AG04449 (cell line): Measurements from ENCODE around the gene LRRFIP1.

Experiments
- CTCF ChIA-PET: fragments of 350-600 bp; formaldehyde crosslinking; extraction: SDS; loops from one replicate; lab custom pipeline; 2021; ENCODE audit warnings: antibody characterized with exemption; lab: Yijun Ruan, JAX
- POLR2A ChIA-PET: fragments of 400-600, 350-600 bp; formaldehyde crosslinking; extraction: SDS; loops from one replicate; lab custom pipeline; 2020; ENCODE audit warnings: antibody characterized with exemption, inconsistent platforms; lab: Yijun Ruan, JAX
- DNase-seq: peaks from one replicate; pipeline ENCODE4 v3.0.0-alpha.2; 2010; ENCODE audit warnings: low read depth, low spot score
- H3K4me3 ChIP-seq: 2 replicates; pipeline ENCODE4 v1.5.1; 2011; ENCODE audit warnings: low read depth, mild to moderate bottlenecking, control low read depth, low read length
- CTCF ChIP-seq: IDR thresholded peaks from one replicate; pipeline ENCODE4 v1.5.1; 2011; ENCODE audit warnings: mild to moderate bottlenecking, moderate library complexity, low read length, control low read depth, inconsistent platforms; ENCODE audit not compliant: insufficient read depth; ENCODE audit errors: missing control alignments

LRRFIP1 gene

GRCh38 chr2:237731663-237732062 lies 104.3 kb downstream of the LRRFIP1 start:
- H3K4me3 ChIP-seq: no peak overlapping the region
- ChIA-PET POLR2A (no interaction called here), CTCF (interaction anchor here (0.8 to 10.5 kb wide), 5 partner anchors 10 to 150 kb away, joined by 3 to 134 read pairs (median 4); no protein-coding TSS in a partner anchor)
- TF ChIP-seq CTCF: no peak
- no peak for DNase-seq

- CTCF ChIA-PET: interaction anchor here (0.8 to 10.5 kb wide), 4 partner anchors 9 to 60 kb away, joined by 4 to 134 read pairs (median 6); no protein-coding TSS in a partner anchor
- no peak overlapping the region for H3K4me3 ChIP-seq
- DNase-seq: no peak
- POLR2A ChIA-PET: no interaction called here
- no peak for TF ChIP-seq CTCF
Observed at GRCh38 chr2:237732070-237732469, 104.7 kb downstream of the LRRFIP1 start.

- ChIA-PET CTCF (interaction anchor here (1.0 to 10.5 kb wide), 5 partner anchors 9 to 161 kb away, joined by 3 to 134 read pairs (median 6); no protein-coding TSS in a partner anchor), POLR2A (no interaction called here)
- H3K4me3 ChIP-seq: no peak overlapping the region
- DNase-seq: no peak
- TF ChIP-seq CTCF: no peak
Observed at GRCh38 chr2:237732790-237733381, 105.5 kb downstream of the LRRFIP1 start.

GRCh38 chr2:237733677-237734300 lies 106.4 kb downstream of the LRRFIP1 start:
- CTCF ChIA-PET: interaction anchor here (0.9 to 10.5 kb wide), 6 partner anchors 12 to 161 kb away, joined by 3 to 134 read pairs (median 4); no protein-coding TSS in a partner anchor
- TF ChIP-seq CTCF: no peak
- POLR2A ChIA-PET: no interaction called here
- no peak for DNase-seq
- no peak overlapping the region for H3K4me3 ChIP-seq

GRCh38 chr2:237734905-237735623 lies 107.7 kb downstream of the LRRFIP1 start:
- ChIA-PET POLR2A (no interaction called here), CTCF (interaction anchor here (0.9 to 10.5 kb wide), 5 partner anchors 11 to 222 kb away, joined by 3 to 134 read pairs (median 3); no protein-coding TSS in a partner anchor)
- no peak overlapping the region for H3K4me3 ChIP-seq
- DNase-seq: no peak
- TF ChIP-seq CTCF: no peak
